ENCODE measurements around the gene ANP32D.

GRCh38 chr12:48514728-48515127, 42.4 kb downstream of the ANP32D start:
- no peak for TF ChIP-seq TAF1 (IDR thresholded peaks at IDR 0.05; ENCODE audit: control insufficient read depth, extremely low read depth, insufficient read depth, low read length, severe bottlenecking)
- TF ChIP-seq USF1 (CRISPR knock-in tag; IDR thresholded peaks at IDR 0.05), result no peak
- no peak for TF ChIP-seq ETV6 (IDR thresholded peaks at IDR 0.05; ENCODE audit: borderline replicate concordance in 1 of 2, low read depth in 2 of 2, low read length in 1 of 2)
- TF ChIP-seq ETV6 (CRISPR knock-in tag; IDR thresholded peaks at IDR 0.05; ENCODE audit: borderline replicate concordance), result no peak
- TF ChIP-seq ZNF518B (CRISPR knock-in tag; IDR thresholded peaks at IDR 0.05), result no peak
- no peak for TF ChIP-seq HCFC1 (IDR thresholded peaks at IDR 0.05; ENCODE audit: low read depth, low read length)
- no peak for TF ChIP-seq KDM4B (IDR thresholded peaks at IDR 0.05; ENCODE audit: borderline replicate concordance in 2 of 2, low read depth in 1 of 2)
- TF ChIP-seq MXI1 (IDR thresholded peaks at IDR 0.05; ENCODE audit: low read depth, low read length), result no peak
- no peak for TF ChIP-seq ZNF24 (IDR thresholded peaks at IDR 0.05)
- TF ChIP-seq CTCF (IDR thresholded peaks at IDR 0.05 in 2 of 3, conservative IDR thresholded peaks at IDR 0.05 in 1 of 3; ENCODE audit: insufficient read depth in 2 of 3, low read depth in 1 of 3, low read length in 3 of 3), result no peak
- TF ChIP-seq POLR2A (conservative IDR thresholded peaks at IDR 0.05), result no peak
- TF ChIP-seq NFIC (IDR thresholded peaks at IDR 0.05), result no peak
- no peak for TF ChIP-seq TRIM28 (IDR thresholded peaks at IDR 0.05)
- TF ChIP-seq ZNF212 (CRISPR knock-in tag; IDR thresholded peaks at IDR 0.05), result no peak
